ENCODE data around the gene MRFAP1L1.
"Not testable (repeated sequence)": the region's sequence is repeated elsewhere in the genome, so short reads cannot be mapped to it uniquely, and the experiment has no call there.

Gene MRFAP1L1

GRCh38 chr4:6709230-6710114 lies at the start of gene MRFAP1L1:
Gene MRFAP1L1 (minus strand): TSS chr4:6709865. CDS start chr4:6709629, 236 bp downstream.
- Histone ChIP-seq H3K79me2 (ENCODE audit: control insufficient read depth, low read length) (peaks cover 51% of the 10 kb centered on the region), H4K20me1 (ENCODE audit: control insufficient read depth, insufficient read depth, low read depth, low read length) (peaks cover 3% of the 10 kb centered on the region; the same call in 1 of the 2 replicates), H3K4me3 (ENCODE audit: low read length) (peak within 1 kb of the TSS; percentile 90), H3K4me1 (ENCODE audit: control insufficient read depth, low read length) (peaks cover 33% of the 10 kb centered on the region), H3K36me3 (ENCODE audit: control insufficient read depth, low read length) (peaks cover 43% of the 10 kb centered on the region), H3K9me2 (replicated peaks; ENCODE audit: control insufficient read depth, low read length) (no peaks in the 10 kb centered on the region), H3F3A (ENCODE audit: control insufficient read depth, insufficient read depth) (no peaks in the 10 kb centered on the region), H3K27me3 (ENCODE audit: control insufficient read depth, low read length) (no peaks in the 10 kb centered on the region), H3K9me3 (ENCODE audit: control insufficient read depth, insufficient read depth, low read length) (peaks cover 22% of the 10 kb centered on the region), H3K4me2 (ENCODE audit: low read length) (peak within 1 kb of the TSS; percentile 91), H3K27ac (ENCODE audit: low read depth, low read length) (peak within 1 kb of the TSS; percentile 70)
- TF ChIP-seq EZH2phosphoT487 (IDR thresholded peaks at IDR 0.05; ENCODE audit: borderline replicate concordance, low read length) (no peak), CTCF (IDR thresholded peaks at IDR 0.05; ENCODE audit: low read depth, low read length, poor library complexity, severe bottlenecking) (no peak)

- no peaks in the 10 kb centered on the region for H3K4me1 ChIP-seq (ENCODE audit: control insufficient read depth, low read length)
- H3K79me2 ChIP-seq (ENCODE audit: control insufficient read depth, low read length) = no peaks in the 10 kb centered on the region
- H3K4me2 ChIP-seq (ENCODE audit: low read length) = no peak overlapping the region
- H4K20me1 ChIP-seq (ENCODE audit: control insufficient read depth, insufficient read depth, low read depth, low read length) = no peaks in the 10 kb centered on the region
- no peaks in the 10 kb centered on the region for H3K27me3 ChIP-seq (ENCODE audit: control insufficient read depth, low read length)
- H3K9me2 ChIP-seq (replicated peaks; ENCODE audit: control insufficient read depth, low read length) = no peaks in the 10 kb centered on the region
- no peaks in the 10 kb centered on the region for H3F3A ChIP-seq (ENCODE audit: control insufficient read depth, insufficient read depth)
- no peak overlapping the region for H3K4me3 ChIP-seq (ENCODE audit: low read length)
- no peaks in the 10 kb centered on the region for H3K36me3 ChIP-seq (ENCODE audit: control insufficient read depth, low read length)
- TF ChIP-seq EZH2phosphoT487 (IDR thresholded peaks at IDR 0.05; ENCODE audit: borderline replicate concordance, low read length) (no peak), CTCF (IDR thresholded peaks at IDR 0.05; ENCODE audit: low read depth, low read length, poor library complexity, severe bottlenecking) (no peak)
- H3K27ac ChIP-seq (ENCODE audit: low read depth, low read length) = no peak overlapping the region
- no peaks in the 10 kb centered on the region for H3K9me3 ChIP-seq (ENCODE audit: control insufficient read depth, insufficient read depth, low read length)
Measured at GRCh38 chr4:6758728-6759127, 49.1 kb upstream of the MRFAP1L1 start.

GRCh38 chr4:6756345-6756744 lies 46.7 kb upstream of the MRFAP1L1 start:
- not testable (repeated sequence) for H4K20me1 ChIP-seq (ENCODE audit: control insufficient read depth, insufficient read depth, low read depth, low read length); H3K9me3 ChIP-seq (ENCODE audit: control insufficient read depth, insufficient read depth, low read length); H3K27me3 ChIP-seq (ENCODE audit: control insufficient read depth, low read length); H3F3A ChIP-seq (ENCODE audit: control insufficient read depth, insufficient read depth); H3K4me3 ChIP-seq (ENCODE audit: low read length); H3K79me2 ChIP-seq (ENCODE audit: control insufficient read depth, low read length); H3K4me1 ChIP-seq (ENCODE audit: control insufficient read depth, low read length); H3K27ac ChIP-seq (ENCODE audit: low read depth, low read length); H3K4me2 ChIP-seq (ENCODE audit: low read length); H3K9me2 ChIP-seq (replicated peaks; ENCODE audit: control insufficient read depth, low read length); H3K36me3 ChIP-seq (ENCODE audit: control insufficient read depth, low read length)

- Histone ChIP-seq H3K27me3 (ENCODE audit: control insufficient read depth, low read length) (no peaks in the 10 kb centered on the region), H3K4me2 (ENCODE audit: low read length) (no peak overlapping the region), H3K9me3 (ENCODE audit: control insufficient read depth, insufficient read depth, low read length) (no peaks in the 10 kb centered on the region), H3K79me2 (ENCODE audit: control insufficient read depth, low read length) (no peaks in the 10 kb centered on the region), H4K20me1 (ENCODE audit: control insufficient read depth, insufficient read depth, low read depth, low read length) (no peaks in the 10 kb centered on the region), H3K9me2 (replicated peaks; ENCODE audit: control insufficient read depth, low read length) (no peaks in the 10 kb centered on the region), H3K4me1 (ENCODE audit: control insufficient read depth, low read length) (no peaks in the 10 kb centered on the region), H3K36me3 (ENCODE audit: control insufficient read depth, low read length) (no peaks in the 10 kb centered on the region), H3K4me3 (ENCODE audit: low read length) (no peak overlapping the region), H3F3A (ENCODE audit: control insufficient read depth, insufficient read depth) (no peaks in the 10 kb centered on the region), H3K27ac (ENCODE audit: low read depth, low read length) (no peak overlapping the region)
- TF ChIP-seq CTCF (IDR thresholded peaks at IDR 0.05; ENCODE audit: low read depth, low read length, poor library complexity, severe bottlenecking) = no peak
Measured at GRCh38 chr4:6755088-6755753, 45.6 kb upstream of the MRFAP1L1 start.

Data from DOHH2 (cell line).